Measurements from ENCODE around the gene ATF6.

Gene ATF6

GRCh38 chr1:161855260-161855659, 89.1 kb downstream of the ATF6 start:
- Histone ChIP-seq H3K4me2 (ENCODE audit: low read length) (no peak overlapping the region), H3K4me3 (ENCODE audit: low read length) (no peak overlapping the region), H3F3A (ENCODE audit: control insufficient read depth, insufficient read depth) (no peaks in the 10 kb centered on the region), H3K79me2 (ENCODE audit: control insufficient read depth, low read length) (no peaks in the 10 kb centered on the region), H3K27ac (ENCODE audit: low read depth, low read length) (no peak overlapping the region), H3K9me2 (replicated peaks; ENCODE audit: control insufficient read depth, low read length) (no peaks in the 10 kb centered on the region), H3K27me3 (ENCODE audit: control insufficient read depth, low read length) (no peaks in the 10 kb centered on the region), H3K4me1 (ENCODE audit: control insufficient read depth, low read length) (no peaks in the 10 kb centered on the region), H3K9me3 (ENCODE audit: control insufficient read depth, insufficient read depth, low read length) (no peaks in the 10 kb centered on the region), H3K36me3 (ENCODE audit: control insufficient read depth, low read length) (peaks cover 49% of the 10 kb centered on the region), H4K20me1 (ENCODE audit: control insufficient read depth, insufficient read depth, low read depth, low read length) (no peaks in the 10 kb centered on the region)
- no peak for TF ChIP-seq EZH2phosphoT487 (IDR thresholded peaks at IDR 0.05; ENCODE audit: borderline replicate concordance, low read length)
- no peak for TF ChIP-seq CTCF (IDR thresholded peaks at IDR 0.05; ENCODE audit: low read depth, low read length, poor library complexity, severe bottlenecking)

- Histone ChIP-seq H3K9me2 (replicated peaks; ENCODE audit: control insufficient read depth, low read length) (no peaks in the 10 kb centered on the region), H3K79me2 (ENCODE audit: control insufficient read depth, low read length) (no peaks in the 10 kb centered on the region), H4K20me1 (ENCODE audit: control insufficient read depth, insufficient read depth, low read depth, low read length) (no peaks in the 10 kb centered on the region), H3K4me3 (ENCODE audit: low read length) (no peak overlapping the region), H3K36me3 (ENCODE audit: control insufficient read depth, low read length) (peaks cover 30% of the 10 kb centered on the region), H3K27ac (ENCODE audit: low read depth, low read length) (no peak overlapping the region), H3K27me3 (ENCODE audit: control insufficient read depth, low read length) (no peaks in the 10 kb centered on the region), H3K9me3 (ENCODE audit: control insufficient read depth, insufficient read depth, low read length) (no peaks in the 10 kb centered on the region), H3F3A (ENCODE audit: control insufficient read depth, insufficient read depth) (no peaks in the 10 kb centered on the region), H3K4me1 (ENCODE audit: control insufficient read depth, low read length) (no peaks in the 10 kb centered on the region), H3K4me2 (ENCODE audit: low read length) (no peak overlapping the region)
- TF ChIP-seq EZH2phosphoT487 (IDR thresholded peaks at IDR 0.05; ENCODE audit: borderline replicate concordance, low read length) (no peak), CTCF (IDR thresholded peaks at IDR 0.05; ENCODE audit: low read depth, low read length, poor library complexity, severe bottlenecking) (no peak)
Measured at GRCh38 chr1:161858271-161858670, 92.2 kb downstream of the ATF6 start.

GRCh38 chr1:161863549-161863948, 97.4 kb downstream of the ATF6 start:
- Histone ChIP-seq H3K4me2 (ENCODE audit: low read length) (no peak overlapping the region), H3K27me3 (ENCODE audit: control insufficient read depth, low read length) (no peaks in the 10 kb centered on the region), H3K27ac (ENCODE audit: low read depth, low read length) (no peak overlapping the region), H3K36me3 (ENCODE audit: control insufficient read depth, low read length) (peaks cover 39% of the 10 kb centered on the region), H3K4me1 (ENCODE audit: control insufficient read depth, low read length) (no peaks in the 10 kb centered on the region), H3K79me2 (ENCODE audit: control insufficient read depth, low read length) (no peaks in the 10 kb centered on the region), H4K20me1 (ENCODE audit: control insufficient read depth, insufficient read depth, low read depth, low read length) (no peaks in the 10 kb centered on the region), H3F3A (ENCODE audit: control insufficient read depth, insufficient read depth) (no peaks in the 10 kb centered on the region), H3K4me3 (ENCODE audit: low read length) (no peak overlapping the region), H3K9me3 (ENCODE audit: control insufficient read depth, insufficient read depth, low read length) (no peaks in the 10 kb centered on the region), H3K9me2 (replicated peaks; ENCODE audit: control insufficient read depth, low read length) (no peaks in the 10 kb centered on the region)
- TF ChIP-seq EZH2phosphoT487 (IDR thresholded peaks at IDR 0.05; ENCODE audit: borderline replicate concordance, low read length) = no peak
- no peak for TF ChIP-seq CTCF (IDR thresholded peaks at IDR 0.05; ENCODE audit: low read depth, low read length, poor library complexity, severe bottlenecking)

GRCh38 chr1:161864577-161864976, 98.5 kb downstream of the ATF6 start:
- TF ChIP-seq EZH2phosphoT487 (IDR thresholded peaks at IDR 0.05; ENCODE audit: borderline replicate concordance, low read length) = no peak
- Histone ChIP-seq H3K27me3 (ENCODE audit: control insufficient read depth, low read length) (no peaks in the 10 kb centered on the region), H3K4me1 (ENCODE audit: control insufficient read depth, low read length) (no peaks in the 10 kb centered on the region), H3K9me2 (replicated peaks; ENCODE audit: control insufficient read depth, low read length) (no peaks in the 10 kb centered on the region), H3K4me2 (ENCODE audit: low read length) (no peak overlapping the region), H3K4me3 (ENCODE audit: low read length) (no peak overlapping the region), H3K79me2 (ENCODE audit: control insufficient read depth, low read length) (no peaks in the 10 kb centered on the region), H3F3A (ENCODE audit: control insufficient read depth, insufficient read depth) (no peaks in the 10 kb centered on the region), H3K9me3 (ENCODE audit: control insufficient read depth, insufficient read depth, low read length) (no peaks in the 10 kb centered on the region), H3K36me3 (ENCODE audit: control insufficient read depth, low read length) (peaks cover 35% of the 10 kb centered on the region), H3K27ac (ENCODE audit: low read depth, low read length) (no peak overlapping the region), H4K20me1 (ENCODE audit: control insufficient read depth, insufficient read depth, low read depth, low read length) (no peaks in the 10 kb centered on the region)

Measured in DOHH2 (cell line).